Endodermal cell (in vitro differentiated cells): Measurements from ENCODE around the gene DNMT3A. TPM values are rescaled to one million over a fixed set of nuclear protein-coding genes. Genes with fewer than 3 reads are reported as not detected.

Experiments
- DNase-seq: peaks from one replicate; pipeline ENCODE4 v3.0.0-alpha.2; 2017
- H3K27ac ChIP-seq: 2 replicates; pipeline ENCODE4 v1.5.1; 2013; ENCODE audit warnings: mild to moderate bottlenecking, low read depth, low read length, moderate library complexity
- H3K27me3 ChIP-seq: 2 replicates; pipeline ENCODE4 v1.6.1; 2013; ENCODE audit warnings: mild to moderate bottlenecking, low read length, moderate library complexity; ENCODE audit not compliant: insufficient read depth, control insufficient read depth, poor library complexity, severe bottlenecking
- H3K36me3 ChIP-seq: 2 replicates; pipeline ENCODE4 v1.7.0; 2013; ENCODE audit warnings: mild to moderate bottlenecking, low read length, moderate library complexity; ENCODE audit not compliant: control insufficient read depth, insufficient read depth
- H3K4me1 ChIP-seq: one replicate; pipeline ENCODE4 v1.7.0; 2013; ENCODE audit warnings: low read length; ENCODE audit not compliant: control insufficient read depth, insufficient read depth
- H3K4me3 ChIP-seq: 2 replicates; pipeline ENCODE4 v1.5.1; 2013; ENCODE audit warnings: mild to moderate bottlenecking, low read length, moderate library complexity
- H3K9ac ChIP-seq: 2 replicates; pipeline ENCODE4 v1.6.1; 2013; ENCODE audit warnings: mild to moderate bottlenecking, low read length, moderate library complexity; ENCODE audit not compliant: poor library complexity, severe bottlenecking; ENCODE audit errors: extremely low read depth
- H3K9me3 ChIP-seq: 2 replicates; pipeline ENCODE4 v1.6.1; 2013; ENCODE audit warnings: mild to moderate bottlenecking, low read length, moderate library complexity; ENCODE audit not compliant: control insufficient read depth
- H3K27ac Mint-ChIP-seq: 2 replicates; pipeline ENCODE4 v1.8.0; 2020; ENCODE audit warnings: mixed read lengths
- H3K27me3 Mint-ChIP-seq: 2 replicates; pipeline ENCODE4 v1.8.0; 2021; ENCODE audit warnings: mild to moderate bottlenecking, mixed read lengths; ENCODE audit not compliant: insufficient read depth
- H3K36me3 Mint-ChIP-seq: 2 replicates; pipeline ENCODE4 v1.8.0; 2020; ENCODE audit warnings: low read depth, mixed read lengths
- H3K4me1 Mint-ChIP-seq: 2 replicates; pipeline ENCODE4 v1.8.0; 2020; ENCODE audit warnings: mixed read lengths
- H3K4me3 Mint-ChIP-seq: 2 replicates; pipeline ENCODE4 v1.8.0; 2020; ENCODE audit warnings: mild to moderate bottlenecking, moderate library complexity, mixed read lengths
- H3K9me3 Mint-ChIP-seq: 2 replicates; pipeline ENCODE4 v1.8.0; 2020; ENCODE audit warnings: mild to moderate bottlenecking, mixed read lengths
- CTCF ChIP-seq: fragments of 200-600 bp; sonication (generic); conservative IDR thresholded peaks from 2 replicates; pipeline ENCODE4 v1.5.0; 2021; ENCODE audit warnings: antibody characterized with exemption, mild to moderate bottlenecking
- WGBS, 2 experiments: methylation state at CpG; one replicate each; pipeline versions ENCODE4 v1.1.5 to v1.1.7; 2013; ENCODE audit warnings: missing lambda C conversion rate in 2 of 2, mixed read lengths in 1 of 2; ENCODE audit not compliant: insufficient coverage in 1 of 2, insufficient read length in 1 of 2; 5-methylcytosine and 5-hydroxymethylcytosine counted together
- total RNA-seq, 2 donors: library from RNA; stranded (reverse); fragmentation: NEBNext Ultra II Directional in 1 of 2; extraction: Animal tissue kit (Norgen Biotek cat#: 25700) in 1 of 2; gene quantifications; 2 replicates in 1 of 2; 3 replicates in 1 of 2; pipeline ENCODE4 v1.2.1, GENCODE V29; 2021

DNMT3A gene
- total RNA-seq, 2 donors from 2014 or later = 124 to 139 TPM

- Histone ChIP-seq H3K4me3 (no peak overlapping the region), H3K27me3 (no peaks in the 10 kb centered on the region), H3K9me3 (no peaks in the 10 kb centered on the region), H3K36me3 (no peaks in the 10 kb centered on the region), H3K27ac (no peak overlapping the region), H3K4me1 (no peaks in the 10 kb centered on the region), H3K9ac (no peak overlapping the region)
- Mint-ChIP-seq H3K27me3 (no peaks in the 10 kb centered on the region), H3K27ac (no peak overlapping the region), H3K36me3 (no peaks in the 10 kb centered on the region), H3K4me1 (peaks cover 4% of the 10 kb centered on the region), H3K4me3 (no peak overlapping the region), H3K9me3 (no peaks in the 10 kb centered on the region)
- WGBS, 2 experiments = 94 to 97% methylated on average over 54 to 59 of the region's 59 CpGs
- peak; percentile 77 for DNase-seq
- no peak for TF ChIP-seq CTCF
Measured at GRCh38 chr2:25204190-25204838, 137.4 kb downstream of the DNMT3A start.

GRCh38 chr2:25202275-25202674 lies 139.4 kb downstream of the DNMT3A start:
- peaks cover 4% of the 10 kb centered on the region for H3K4me1 Mint-ChIP-seq
- Histone ChIP-seq H3K4me1 (no peaks in the 10 kb centered on the region), H3K9me3 (no peaks in the 10 kb centered on the region), H3K36me3 (no peaks in the 10 kb centered on the region), H3K27me3 (no peaks in the 10 kb centered on the region), H3K4me3 (no peak overlapping the region), H3K27ac (no peak overlapping the region), H3K9ac (no peak overlapping the region)
- H3K27ac Mint-ChIP-seq = no peak overlapping the region
- TF ChIP-seq CTCF = no peak
- 92 to 95% methylated on average over 7 to 10 of the region's 11 CpGs for WGBS, 2 experiments
- no peak overlapping the region for H3K4me3 Mint-ChIP-seq
- H3K27me3 Mint-ChIP-seq = no peaks in the 10 kb centered on the region
- no peaks in the 10 kb centered on the region for H3K36me3 Mint-ChIP-seq
- H3K9me3 Mint-ChIP-seq = no peaks in the 10 kb centered on the region
- DNase-seq = no peak

- 91% methylated on average over 7 of the region's 7 CpGs; no CpG with 5 or more reads in 1 of the 2 experiments for WGBS, 2 experiments
- no peak for TF ChIP-seq CTCF
- H3K4me3 Mint-ChIP-seq = no peak overlapping the region
Measured at GRCh38 chr2:25201794-25202193, 139.9 kb downstream of the DNMT3A start.

More at GRCh38 chr2:25201794-25202193, 139.9 kb downstream of the DNMT3A start:
- Mint-ChIP-seq H3K27me3 (no peaks in the 10 kb centered on the region), H3K4me1 (peaks cover under 1% of the 10 kb centered on the region), H3K36me3 (no peaks in the 10 kb centered on the region), H3K9me3 (no peaks in the 10 kb centered on the region), H3K27ac (no peak overlapping the region)
- Histone ChIP-seq H3K27ac (no peak overlapping the region), H3K4me1 (no peaks in the 10 kb centered on the region), H3K36me3 (no peaks in the 10 kb centered on the region), H3K27me3 (no peaks in the 10 kb centered on the region), H3K4me3 (no peak overlapping the region), H3K9me3 (no peaks in the 10 kb centered on the region), H3K9ac (no peak overlapping the region)
- no peak for DNase-seq
